Endothelial cell (in vitro differentiated cells): ENCODE measurements around the gene OR2T4. TPM values are rescaled to one million over a fixed set of nuclear protein-coding genes. Genes with fewer than 3 reads are reported as not detected.

ENCODE experiments used
- DNase-seq: peaks from one replicate; pipeline ENCODE4 v3.0.0; 2021; ENCODE audit warnings: low spot score
- H3K27ac Mint-ChIP-seq: one replicate; pipeline ENCODE4 v1.8.0; 2021; ENCODE audit warnings: mixed read lengths, inconsistent platforms; ENCODE audit not compliant: unreplicated experiment
- H3K27me3 Mint-ChIP-seq: one replicate; pipeline ENCODE4 v1.8.0; 2021; ENCODE audit warnings: mild to moderate bottlenecking, moderate library complexity, mixed read lengths, inconsistent platforms; ENCODE audit not compliant: unreplicated experiment
- H3K36me3 Mint-ChIP-seq: one replicate; pipeline ENCODE4 v1.8.0; 2021; ENCODE audit warnings: mild to moderate bottlenecking, low read depth, mixed read lengths, inconsistent platforms; ENCODE audit not compliant: unreplicated experiment
- H3K4me1 Mint-ChIP-seq: one replicate; pipeline ENCODE4 v1.8.0; 2021; ENCODE audit warnings: mild to moderate bottlenecking, mixed read lengths, inconsistent platforms; ENCODE audit not compliant: unreplicated experiment
- H3K4me3 Mint-ChIP-seq: one replicate; pipeline ENCODE4 v1.8.0; 2021; ENCODE audit warnings: mild to moderate bottlenecking, mixed read lengths, inconsistent platforms; ENCODE audit not compliant: unreplicated experiment
- H3K9me3 Mint-ChIP-seq: one replicate; pipeline ENCODE4 v1.8.0; 2021; ENCODE audit warnings: mixed read lengths, inconsistent platforms; ENCODE audit not compliant: unreplicated experiment
- total RNA-seq: library from RNA; stranded (reverse); fragmentation: NEBNext Ultra II Directional; extraction: Animal tissue kit (Norgen Biotek cat#: 25700); gene quantifications from one replicate; pipeline ENCODE4 v1.2.1, GENCODE V29; 2021; ENCODE audit not compliant: unreplicated experiment
- TF ChIP-seq, protein P1 (sequence below): fragments of 200-600 bp; sonication (generic); IDR thresholded peaks from one replicate; pipeline ENCODE4 v1.5.0; 2021; ENCODE audit warnings: antibody characterized with exemption; ENCODE audit not compliant: unreplicated experiment

OR2T4 gene
- total RNA-seq, 1 donor from 2014 or later = not detected

DNA sequence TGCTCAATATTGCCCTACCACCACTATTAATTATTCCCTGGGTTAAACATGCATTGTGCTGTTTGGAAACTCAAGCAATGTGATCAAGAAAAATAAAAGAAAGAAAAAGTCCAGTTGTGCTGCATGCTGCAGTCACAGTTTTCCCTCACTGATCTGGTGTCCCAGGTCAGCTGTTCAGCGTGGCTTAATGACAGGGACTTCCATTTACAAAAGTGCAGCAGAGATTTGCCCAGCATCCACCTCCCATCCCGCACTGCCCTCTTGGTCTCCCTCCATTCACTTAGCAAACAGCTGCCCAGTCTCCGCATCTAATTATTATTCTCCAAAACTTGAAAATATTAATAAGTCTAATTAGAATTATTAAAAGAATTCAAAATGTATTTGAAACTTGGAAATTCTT is 2.0 kb upstream of the OR2T4 start:
- H3K4me3 Mint-ChIP-seq = no peak overlapping the region
- DNase-seq = no peak
- H3K27ac Mint-ChIP-seq = no peak overlapping the region
- peaks cover 10% of the 10 kb centered on the region for H3K36me3 Mint-ChIP-seq
- H3K9me3 Mint-ChIP-seq = peaks cover 31% of the 10 kb centered on the region
- no peaks in the 10 kb centered on the region for H3K4me1 Mint-ChIP-seq
- TF ChIP-seq, protein P1, sequence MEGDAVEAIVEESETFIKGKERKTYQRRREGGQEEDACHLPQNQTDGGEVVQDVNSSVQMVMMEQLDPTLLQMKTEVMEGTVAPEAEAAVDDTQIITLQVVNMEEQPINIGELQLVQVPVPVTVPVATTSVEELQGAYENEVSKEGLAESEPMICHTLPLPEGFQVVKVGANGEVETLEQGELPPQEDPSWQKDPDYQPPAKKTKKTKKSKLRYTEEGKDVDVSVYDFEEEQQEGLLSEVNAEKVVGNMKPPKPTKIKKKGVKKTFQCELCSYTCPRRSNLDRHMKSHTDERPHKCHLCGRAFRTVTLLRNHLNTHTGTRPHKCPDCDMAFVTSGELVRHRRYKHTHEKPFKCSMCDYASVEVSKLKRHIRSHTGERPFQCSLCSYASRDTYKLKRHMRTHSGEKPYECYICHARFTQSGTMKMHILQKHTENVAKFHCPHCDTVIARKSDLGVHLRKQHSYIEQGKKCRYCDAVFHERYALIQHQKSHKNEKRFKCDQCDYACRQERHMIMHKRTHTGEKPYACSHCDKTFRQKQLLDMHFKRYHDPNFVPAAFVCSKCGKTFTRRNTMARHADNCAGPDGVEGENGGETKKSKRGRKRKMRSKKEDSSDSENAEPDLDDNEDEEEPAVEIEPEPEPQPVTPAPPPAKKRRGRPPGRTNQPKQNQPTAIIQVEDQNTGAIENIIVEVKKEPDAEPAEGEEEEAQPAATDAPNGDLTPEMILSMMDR = no peak
- no peaks in the 10 kb centered on the region for H3K27me3 Mint-ChIP-seq

DNA sequence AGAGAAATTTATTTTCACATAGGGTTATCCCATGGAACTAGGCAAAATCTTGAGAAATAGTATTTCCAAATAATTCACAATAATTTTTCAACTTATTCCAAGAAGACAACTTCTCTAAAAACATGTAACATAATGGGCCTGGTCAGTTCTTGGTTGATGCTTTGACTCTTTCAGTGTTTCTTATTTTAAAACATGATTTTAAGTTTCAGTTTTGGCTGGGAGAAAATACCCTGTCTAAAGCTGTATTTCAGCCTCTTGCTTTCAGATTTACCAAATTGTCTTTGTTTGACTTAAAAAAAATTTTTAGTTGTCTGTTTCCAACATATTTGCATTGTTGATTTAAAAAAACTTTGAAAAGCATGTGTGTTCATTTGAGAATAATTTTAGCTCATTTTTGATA is 5.1 kb downstream of the OR2T4 start:
- no peak overlapping the region for H3K27ac Mint-ChIP-seq
- H3K27me3 Mint-ChIP-seq = no peaks in the 10 kb centered on the region
- DNase-seq = no peak
- peaks cover 10% of the 10 kb centered on the region for H3K36me3 Mint-ChIP-seq
- H3K4me1 Mint-ChIP-seq = no peaks in the 10 kb centered on the region
- TF ChIP-seq, protein P1 = no peak
- no peak overlapping the region for H3K4me3 Mint-ChIP-seq
- peaks cover 36% of the 10 kb centered on the region for H3K9me3 Mint-ChIP-seq

DNA sequence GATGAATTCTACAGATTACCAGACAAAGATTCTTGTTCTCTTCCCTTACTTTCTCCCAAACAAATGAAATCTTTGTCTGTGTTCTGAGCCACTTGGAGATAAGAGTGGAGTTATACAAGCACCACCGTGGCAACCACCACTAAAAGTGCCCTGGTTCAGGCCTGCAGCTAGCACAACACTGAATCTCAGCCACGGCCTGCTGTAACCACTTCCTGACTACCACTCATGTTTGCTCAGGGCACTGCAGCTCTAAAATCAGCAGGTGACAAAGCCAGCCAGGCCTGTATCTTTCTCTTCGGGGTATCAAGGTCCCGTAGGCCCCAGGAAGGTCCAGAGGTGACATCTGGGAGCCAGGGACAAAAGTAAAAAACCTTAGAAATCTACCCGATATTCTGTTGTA is 10.9 kb downstream of the OR2T4 start:
- TF ChIP-seq, protein P1 = no peak
- Mint-ChIP-seq H3K27ac (no peak overlapping the region), H3K4me3 (no peak overlapping the region), H3K36me3 (peaks cover 6% of the 10 kb centered on the region), H3K9me3 (peaks cover 29% of the 10 kb centered on the region), H3K27me3 (peaks cover 3% of the 10 kb centered on the region), H3K4me1 (no peaks in the 10 kb centered on the region)
- no peak for DNase-seq

DNA sequence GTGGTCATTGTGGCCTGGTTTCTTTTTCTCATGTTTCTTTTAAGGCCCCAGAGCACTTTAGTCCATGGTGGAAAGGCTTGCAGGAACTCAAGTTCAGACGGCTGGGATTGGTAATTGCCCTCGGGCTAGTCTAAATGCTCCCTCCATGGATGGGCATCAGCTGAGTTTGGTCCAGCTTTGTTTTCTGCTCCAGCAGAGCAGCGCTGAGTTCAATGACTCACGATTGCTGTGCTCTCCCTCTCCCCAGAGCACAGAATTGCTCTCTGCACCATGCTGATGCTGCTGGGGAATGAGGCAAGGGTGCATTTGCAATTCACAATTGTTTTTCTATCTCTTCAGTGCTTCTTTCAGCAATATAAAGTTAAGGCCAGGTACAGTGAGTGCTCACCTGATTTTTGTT is 12.3 kb downstream of the OR2T4 start:
- no peak for DNase-seq
- peaks cover 32% of the 10 kb centered on the region for H3K9me3 Mint-ChIP-seq
- no peaks in the 10 kb centered on the region for H3K4me1 Mint-ChIP-seq
- no peak overlapping the region for H3K27ac Mint-ChIP-seq
- H3K27me3 Mint-ChIP-seq = peaks cover 3% of the 10 kb centered on the region
- peaks cover 6% of the 10 kb centered on the region for H3K36me3 Mint-ChIP-seq
- peak overlapping the region; percentile 32 for H3K4me3 Mint-ChIP-seq
- TF ChIP-seq, protein P1 = no peak

DNA sequence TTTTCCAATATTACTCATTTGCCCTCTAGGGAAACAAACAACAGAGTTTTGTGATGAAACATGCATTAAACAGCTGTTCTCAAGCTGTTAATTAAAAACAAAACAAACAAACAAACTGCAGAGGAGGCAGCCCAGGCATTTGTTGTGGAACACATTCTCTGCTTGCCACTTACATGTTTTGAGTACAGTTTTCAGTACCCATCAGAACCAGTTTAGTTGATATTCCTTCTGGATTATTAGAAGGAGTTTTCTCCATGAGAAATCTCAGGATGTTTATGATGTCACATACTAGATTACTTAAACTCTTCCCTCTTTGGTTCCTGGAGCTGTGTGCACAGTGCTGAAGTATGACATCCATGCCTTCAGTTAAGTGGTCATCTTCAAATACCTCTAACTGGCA is 14.0 kb downstream of the OR2T4 start, which contains the start of gene OR2T6:
Gene OR2T6 (plus strand): TSS at position 301 of the 400 bp plus-strand sequence. CDS start 11,863 bp downstream, outside the sequence.
- TF ChIP-seq, protein P1 = no peak
- no peak within 1 kb of the TSS for H3K27ac Mint-ChIP-seq
- H3K36me3 Mint-ChIP-seq = peaks cover 6% of the 10 kb centered on the region
- DNase-seq = no peak
- peaks cover 5% of the 10 kb centered on the region for H3K27me3 Mint-ChIP-seq
- no peaks in the 10 kb centered on the region for H3K4me1 Mint-ChIP-seq
- H3K4me3 Mint-ChIP-seq = no peak within 1 kb of the TSS
- peaks cover 30% of the 10 kb centered on the region for H3K9me3 Mint-ChIP-seq
